ENCODE measurements around the gene SMIM23. TPM values are rescaled to one million over a fixed set of nuclear protein-coding genes. Genes with fewer than 3 reads are reported as not detected.
"Not testable (repeated sequence)": the region's sequence is repeated elsewhere in the genome, so short reads cannot be mapped to it uniquely, and the experiment has no call there.

The SMIM23 gene
- total RNA-seq, 2 donors from 2014 or later, result not detected

DNA sequence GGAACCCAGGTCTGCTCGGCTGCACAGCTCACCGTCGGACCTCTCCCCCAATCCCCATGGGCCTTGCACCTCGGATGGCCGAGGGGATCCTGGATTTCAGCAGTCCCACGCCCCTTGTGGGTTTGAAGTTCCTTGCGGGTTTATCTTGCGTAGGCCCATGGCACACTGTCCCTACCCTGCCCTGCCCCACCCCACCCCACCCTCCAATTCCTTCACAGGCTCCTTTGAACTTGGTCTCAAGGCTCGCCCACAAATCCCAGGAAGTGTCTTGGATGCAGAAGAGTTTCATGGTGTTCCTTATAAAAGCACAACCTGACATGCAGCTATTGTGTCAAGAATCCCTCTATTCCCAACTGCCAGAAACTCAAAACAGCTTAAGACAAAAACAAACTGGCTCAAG, 11.2 kb upstream of the SMIM23 start:
- no peaks in the 10 kb centered on the region for H3K4me1 ChIP-seq
- WGBS, 2 donors, result 89 to 91% methylated on average over 9 of the region's 9 CpGs
- no peak for DNase-seq
- no peaks in the 10 kb centered on the region for H3K36me3 ChIP-seq (replicated peaks in 1 of 2; ENCODE audit: insufficient read depth in 1 of 2, low read depth in 2 of 2)
- no peak for ATAC-seq
- no peaks in the 10 kb centered on the region for H3K9me3 ChIP-seq
- no peak overlapping the region for H3K27ac ChIP-seq
- H3K27me3 ChIP-seq, result no peaks in the 10 kb centered on the region
- intact Hi-C loops (cut with DNase I), result no loop called here
- TF ChIP-seq, protein P1, sequence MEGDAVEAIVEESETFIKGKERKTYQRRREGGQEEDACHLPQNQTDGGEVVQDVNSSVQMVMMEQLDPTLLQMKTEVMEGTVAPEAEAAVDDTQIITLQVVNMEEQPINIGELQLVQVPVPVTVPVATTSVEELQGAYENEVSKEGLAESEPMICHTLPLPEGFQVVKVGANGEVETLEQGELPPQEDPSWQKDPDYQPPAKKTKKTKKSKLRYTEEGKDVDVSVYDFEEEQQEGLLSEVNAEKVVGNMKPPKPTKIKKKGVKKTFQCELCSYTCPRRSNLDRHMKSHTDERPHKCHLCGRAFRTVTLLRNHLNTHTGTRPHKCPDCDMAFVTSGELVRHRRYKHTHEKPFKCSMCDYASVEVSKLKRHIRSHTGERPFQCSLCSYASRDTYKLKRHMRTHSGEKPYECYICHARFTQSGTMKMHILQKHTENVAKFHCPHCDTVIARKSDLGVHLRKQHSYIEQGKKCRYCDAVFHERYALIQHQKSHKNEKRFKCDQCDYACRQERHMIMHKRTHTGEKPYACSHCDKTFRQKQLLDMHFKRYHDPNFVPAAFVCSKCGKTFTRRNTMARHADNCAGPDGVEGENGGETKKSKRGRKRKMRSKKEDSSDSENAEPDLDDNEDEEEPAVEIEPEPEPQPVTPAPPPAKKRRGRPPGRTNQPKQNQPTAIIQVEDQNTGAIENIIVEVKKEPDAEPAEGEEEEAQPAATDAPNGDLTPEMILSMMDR (IDR thresholded peaks at IDR 0.05), result no peak
- TF ChIP-seq POLR2A (IDR thresholded peaks at IDR 0.05), result no peak
- no peak overlapping the region for H3K4me3 ChIP-seq

DNA sequence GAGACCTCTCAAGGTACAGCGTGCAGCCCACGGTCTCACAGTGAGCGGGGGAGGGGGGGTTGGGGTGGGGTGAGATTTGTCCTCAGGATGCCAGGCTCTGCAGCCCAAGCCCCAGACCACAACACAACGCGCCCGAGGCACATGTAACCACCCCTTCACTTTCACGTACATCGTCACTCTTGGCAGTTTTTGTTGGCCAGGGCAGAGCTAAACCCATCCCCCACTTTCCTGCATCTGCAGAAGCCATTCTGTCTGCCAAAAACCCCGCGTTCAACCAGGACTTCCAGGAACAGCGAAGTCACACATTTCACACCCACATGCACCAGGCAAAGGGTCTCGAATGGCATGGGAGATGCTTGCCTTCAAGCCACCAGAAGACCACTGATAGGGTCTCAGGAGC, 9.4 kb upstream of the SMIM23 start:
- TF ChIP-seq POLR2A (IDR thresholded peaks at IDR 0.05), result no peak
- TF ChIP-seq, protein P1 (IDR thresholded peaks at IDR 0.05), result no peak
- no peaks in the 10 kb centered on the region for H3K9me3 ChIP-seq
- H3K4me3 ChIP-seq, result no peak overlapping the region
- intact Hi-C loops (cut with DNase I), result no loop called here
- H3K27ac ChIP-seq, result no peak overlapping the region
- H3K36me3 ChIP-seq (replicated peaks in 1 of 2; ENCODE audit: insufficient read depth in 1 of 2, low read depth in 2 of 2), result no peaks in the 10 kb centered on the region
- ATAC-seq (no peak), DNase-seq (no peak)
- H3K27me3 ChIP-seq, result no peaks in the 10 kb centered on the region
- 68 to 72% methylated on average over 9 to 10 of the region's 12 CpGs for WGBS, 2 donors
- no peaks in the 10 kb centered on the region for H3K4me1 ChIP-seq

DNA sequence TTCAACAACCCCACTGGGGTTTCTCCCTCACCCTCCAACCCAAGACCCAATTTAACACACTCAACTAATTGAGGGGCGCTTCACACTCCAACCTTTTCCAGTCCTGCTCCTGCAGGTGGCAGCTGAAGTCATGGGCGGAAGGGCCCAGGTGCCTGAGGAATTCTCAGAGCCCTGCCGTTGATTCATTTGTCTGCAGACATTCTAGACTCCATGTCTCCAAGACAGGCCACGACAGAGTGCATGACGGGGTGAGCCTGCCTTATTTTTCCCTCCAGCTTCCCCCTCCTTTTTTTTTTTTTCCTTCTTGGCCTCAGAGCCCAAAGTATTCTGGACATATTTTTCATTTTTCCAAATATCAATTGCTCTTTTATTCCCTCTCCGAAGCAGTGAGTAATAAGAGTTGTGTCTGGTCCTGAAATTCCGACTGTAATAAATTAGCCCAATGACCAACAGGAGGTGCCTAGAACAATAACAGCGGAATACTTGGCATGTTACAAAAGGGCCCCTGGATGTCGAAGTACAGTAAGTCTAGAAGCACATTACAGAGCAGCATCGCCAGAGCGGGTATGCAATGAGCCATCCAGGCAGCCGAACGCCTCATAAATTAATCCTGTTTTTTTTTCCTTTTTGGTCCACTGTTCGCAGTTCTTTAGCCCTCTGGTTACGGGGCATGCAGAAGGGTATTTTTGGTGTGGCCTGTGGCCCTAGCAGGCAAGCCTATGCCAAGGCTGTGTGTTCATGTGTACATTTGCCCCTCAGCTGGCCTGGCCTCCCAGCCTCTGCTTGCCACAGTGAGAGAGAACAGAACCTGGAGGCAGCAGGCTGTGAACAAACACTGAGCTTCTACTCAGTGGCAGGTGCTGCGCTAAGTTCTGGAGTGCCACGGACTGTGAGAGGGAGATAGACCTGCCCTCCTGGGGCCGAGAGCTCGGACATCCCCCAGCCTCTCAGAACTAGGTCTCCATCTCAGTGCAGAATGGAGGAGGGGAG, 8.6 kb upstream of the SMIM23 start:
- Histone ChIP-seq H3K27ac (no peak overlapping the region), H3K27me3 (no peaks in the 10 kb centered on the region), H3K9me3 (no peaks in the 10 kb centered on the region), H3K4me1 (no peaks in the 10 kb centered on the region), H3K4me3 (no peak overlapping the region), H3K36me3 (replicated peaks in 1 of 2; ENCODE audit: insufficient read depth in 1 of 2, low read depth in 2 of 2) (no peaks in the 10 kb centered on the region)
- no peak for TF ChIP-seq POLR2A (IDR thresholded peaks at IDR 0.05)
- TF ChIP-seq, protein P1 (IDR thresholded peaks at IDR 0.05), result no peak
- WGBS, 2 donors, result 63 to 65% methylated on average over 15 to 19 of the region's 19 CpGs
- ATAC-seq (no peak), DNase-seq (no peak)
- intact Hi-C loops (cut with DNase I), result no loop called here

DNA sequence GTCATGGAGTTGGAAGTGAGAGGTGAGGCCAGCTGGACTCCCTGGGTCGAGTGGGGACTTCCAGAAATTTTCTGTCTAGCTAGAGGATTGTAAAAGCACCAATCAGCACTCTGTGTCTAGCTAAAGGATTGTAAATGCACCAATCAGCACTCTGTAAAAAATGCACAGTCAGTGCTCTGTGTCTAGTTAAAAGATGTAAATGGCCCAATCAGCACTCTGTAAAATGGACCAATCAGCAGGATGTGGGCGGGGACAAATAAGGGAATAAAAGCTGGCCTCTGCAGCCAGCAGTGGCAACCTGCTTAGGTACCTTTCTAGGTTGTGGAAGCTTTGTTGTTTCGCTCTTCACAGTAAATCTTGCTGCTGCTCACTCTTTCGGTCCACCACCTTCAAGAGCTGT, 3.9 kb upstream of the SMIM23 start:
- DNase-seq; H3K4me3 ChIP-seq; H3K9me3 ChIP-seq; H3K36me3 ChIP-seq (replicated peaks in 1 of 2; ENCODE audit: insufficient read depth in 1 of 2, low read depth in 2 of 2); ATAC-seq; H3K27ac ChIP-seq; H3K27me3 ChIP-seq; intact Hi-C loops (cut with DNase I); H3K4me1 ChIP-seq: not testable (repeated sequence)
- 52 to 57% methylated on average over 4 of the region's 4 CpGs for WGBS, 2 donors

DNA sequence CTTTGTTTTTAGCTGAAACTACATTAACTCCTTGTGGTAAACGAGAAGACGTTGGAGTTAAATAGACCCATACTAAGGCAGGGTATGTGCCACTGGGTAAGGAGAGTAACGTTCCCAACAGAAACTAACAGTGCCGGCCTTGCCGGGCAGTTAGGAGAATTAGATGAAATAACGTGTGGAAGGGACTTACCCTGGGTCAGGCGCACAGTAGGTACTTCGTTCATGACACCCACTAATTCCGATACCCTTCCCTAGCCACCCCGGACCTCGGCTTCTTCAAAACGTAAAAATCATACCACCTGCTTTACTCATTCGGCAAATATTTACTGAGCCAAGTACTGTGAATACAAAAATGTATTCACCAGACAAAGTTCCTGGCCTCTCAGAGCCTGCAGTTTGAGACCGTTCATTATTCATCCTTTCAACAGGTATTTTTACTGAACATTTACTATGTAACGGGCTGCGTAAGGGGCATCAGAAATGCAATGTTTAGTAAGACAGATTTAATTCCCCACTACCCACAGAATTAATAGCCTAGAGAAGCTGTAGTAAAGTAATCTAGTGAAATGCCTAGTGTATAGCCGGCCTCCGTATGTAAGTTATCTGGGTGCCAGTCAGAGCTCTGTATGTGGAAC, 3.2 kb upstream of the SMIM23 start:
- WGBS, 2 donors, result 71 to 77% methylated on average over 18 of the region's 18 CpGs
- Histone ChIP-seq H3K27me3 (no peaks in the 10 kb centered on the region), H3K4me3 (no peak overlapping the region), H3K4me1 (no peaks in the 10 kb centered on the region), H3K27ac (no peak overlapping the region), H3K36me3 (replicated peaks in 1 of 2; ENCODE audit: insufficient read depth in 1 of 2, low read depth in 2 of 2) (no peaks in the 10 kb centered on the region), H3K9me3 (no peaks in the 10 kb centered on the region)
- intact Hi-C loops (cut with DNase I), result no loop called here
- DNase-seq (no peak), ATAC-seq (no peak)
- TF ChIP-seq, protein P1 (IDR thresholded peaks at IDR 0.05), result no peak
- TF ChIP-seq POLR2A (IDR thresholded peaks at IDR 0.05), result no peak

All from body of pancreas (tissue), 4 donors.